SIG-M5 (cell line): ENCODE measurements around the gene HTATSF1.
A peak's percentile ranks its signal among the peaks of the same experiment; 100 is the strongest.

Source experiments
- DNase-seq: peaks from one replicate; lab custom pipeline; 2025; lab: John Stamatoyannopoulos, UW

The HTATSF1 gene, protein sequence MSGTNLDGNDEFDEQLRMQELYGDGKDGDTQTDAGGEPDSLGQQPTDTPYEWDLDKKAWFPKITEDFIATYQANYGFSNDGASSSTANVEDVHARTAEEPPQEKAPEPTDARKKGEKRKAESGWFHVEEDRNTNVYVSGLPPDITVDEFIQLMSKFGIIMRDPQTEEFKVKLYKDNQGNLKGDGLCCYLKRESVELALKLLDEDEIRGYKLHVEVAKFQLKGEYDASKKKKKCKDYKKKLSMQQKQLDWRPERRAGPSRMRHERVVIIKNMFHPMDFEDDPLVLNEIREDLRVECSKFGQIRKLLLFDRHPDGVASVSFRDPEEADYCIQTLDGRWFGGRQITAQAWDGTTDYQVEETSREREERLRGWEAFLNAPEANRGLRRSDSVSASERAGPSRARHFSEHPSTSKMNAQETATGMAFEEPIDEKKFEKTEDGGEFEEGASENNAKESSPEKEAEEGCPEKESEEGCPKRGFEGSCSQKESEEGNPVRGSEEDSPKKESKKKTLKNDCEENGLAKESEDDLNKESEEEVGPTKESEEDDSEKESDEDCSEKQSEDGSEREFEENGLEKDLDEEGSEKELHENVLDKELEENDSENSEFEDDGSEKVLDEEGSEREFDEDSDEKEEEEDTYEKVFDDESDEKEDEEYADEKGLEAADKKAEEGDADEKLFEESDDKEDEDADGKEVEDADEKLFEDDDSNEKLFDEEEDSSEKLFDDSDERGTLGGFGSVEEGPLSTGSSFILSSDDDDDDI

DNA sequence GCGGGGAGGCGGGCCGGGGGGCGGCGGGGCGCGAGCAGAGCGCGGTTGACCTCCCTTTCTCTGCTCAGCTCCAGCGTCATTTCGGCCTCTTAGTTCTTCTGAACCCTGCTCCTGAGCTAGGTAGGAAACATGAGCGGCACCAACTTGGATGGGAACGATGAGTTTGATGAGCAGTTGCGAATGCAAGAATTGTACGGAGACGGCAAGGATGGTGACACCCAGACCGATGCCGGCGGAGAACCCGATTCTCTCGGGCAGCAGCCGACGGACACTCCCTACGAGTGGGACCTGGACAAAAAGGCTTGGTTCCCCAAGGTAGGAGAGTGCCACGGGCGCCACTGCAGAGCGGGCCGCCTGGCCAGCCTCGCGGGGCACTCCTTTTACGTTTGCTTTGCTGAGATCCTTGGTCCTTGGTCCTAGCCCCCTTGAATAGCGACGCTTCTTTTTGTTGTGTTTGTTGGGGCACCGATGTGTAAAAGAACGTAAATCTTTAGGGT is at the start of gene HTATSF1:
Gene HTATSF1 (plus strand): TSS at position 37 of the 497 bp plus-strand sequence. CDS start 93 bp downstream, at position 130.
- no peak for DNase-seq

DNA sequence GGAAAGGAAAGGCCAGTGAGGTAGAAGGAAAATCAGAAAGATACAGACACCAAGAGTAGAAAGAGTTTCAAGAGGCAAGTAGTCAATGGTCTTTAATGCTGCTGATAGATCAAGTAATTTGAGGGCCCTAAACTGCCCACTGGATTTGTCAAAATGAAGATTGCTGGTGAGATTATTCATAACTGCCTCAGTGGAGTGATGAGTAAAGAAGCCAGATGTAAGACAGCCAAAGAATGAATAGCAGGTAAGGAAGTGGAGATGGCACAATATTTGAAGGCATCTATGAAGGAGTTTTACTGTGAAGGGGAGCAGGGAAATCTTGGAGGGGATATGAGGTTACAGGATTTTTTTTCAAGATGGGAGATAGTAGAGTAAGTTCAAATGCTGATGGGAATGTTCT is 49.4 kb upstream of the HTATSF1 start:
- DNase-seq, result no peak

DNA sequence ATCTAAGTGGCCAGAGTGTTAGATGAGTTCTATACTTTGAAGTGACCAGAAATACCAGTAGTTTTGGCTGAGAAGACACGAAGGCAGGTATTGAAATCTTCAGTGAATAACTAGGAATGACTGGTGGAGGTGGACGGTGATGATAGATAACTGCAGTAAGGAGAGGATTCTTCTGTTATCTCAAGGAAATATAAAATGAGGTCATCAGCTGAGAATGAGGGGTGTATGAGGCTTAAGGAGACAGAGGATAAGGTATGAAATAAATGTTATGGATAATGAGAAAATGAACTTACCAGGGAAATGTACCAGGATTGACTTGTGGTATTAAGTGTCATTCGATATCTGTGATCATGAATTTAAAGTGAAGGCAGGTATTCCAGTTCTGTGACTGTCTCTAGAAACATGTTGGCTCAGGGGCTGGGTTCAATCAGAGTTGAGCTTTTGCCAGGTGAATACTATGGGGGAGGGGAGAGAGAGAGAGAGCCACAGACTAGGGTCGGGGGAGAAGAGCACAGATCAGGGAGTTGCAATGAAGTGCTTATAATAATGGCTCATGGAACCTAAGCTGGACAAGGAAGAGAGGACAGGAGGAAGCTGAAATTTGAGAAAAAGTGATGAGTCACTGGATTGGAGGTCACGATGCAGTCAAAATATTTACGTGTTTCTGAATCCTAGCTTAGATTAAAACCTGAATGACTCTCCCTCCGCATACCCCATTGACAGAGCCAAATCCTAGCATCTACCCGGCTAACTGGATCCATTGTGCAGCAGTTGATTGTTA is 47.2 kb upstream of the HTATSF1 start:
- DNase-seq, result no peak

DNA sequence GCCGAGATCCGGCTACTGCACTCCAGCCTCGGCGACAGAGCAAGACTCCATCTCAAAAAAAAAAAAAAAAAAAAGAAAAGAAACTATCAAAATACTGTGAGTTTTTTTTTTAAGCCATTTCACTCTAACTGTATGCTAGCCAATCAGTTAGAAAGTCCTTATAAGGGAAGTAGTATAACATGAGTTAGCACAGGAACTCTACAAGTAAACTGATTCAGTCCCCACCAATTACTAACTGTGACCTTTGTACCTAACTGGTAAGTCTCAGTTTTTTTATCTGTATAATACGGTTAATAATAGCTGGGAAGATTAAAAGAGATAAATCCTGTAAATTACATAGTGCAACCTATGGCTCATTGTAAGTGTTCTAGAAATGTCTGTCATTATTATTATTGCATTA is 44.8 kb upstream of the HTATSF1 start:
- no peak for DNase-seq

DNA sequence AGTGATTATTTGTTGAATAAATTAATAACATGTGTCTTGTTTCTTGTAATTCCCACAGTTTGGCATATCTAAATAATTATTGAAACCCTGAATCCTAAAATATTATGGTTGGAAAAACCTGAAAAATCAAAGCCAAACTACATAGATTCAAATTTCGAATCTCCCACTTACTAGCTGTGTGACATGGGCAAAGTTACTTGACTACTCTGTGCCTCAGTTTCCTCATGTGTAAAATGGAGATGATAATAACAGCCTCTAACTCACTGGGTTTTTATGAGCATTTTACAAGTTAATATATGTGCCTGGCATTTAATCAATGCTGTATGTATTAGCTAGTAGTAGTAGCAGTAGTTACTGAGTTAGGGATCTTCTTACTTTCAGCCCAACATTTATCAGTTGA is 44.3 kb upstream of the HTATSF1 start:
- no peak for DNase-seq

DNA sequence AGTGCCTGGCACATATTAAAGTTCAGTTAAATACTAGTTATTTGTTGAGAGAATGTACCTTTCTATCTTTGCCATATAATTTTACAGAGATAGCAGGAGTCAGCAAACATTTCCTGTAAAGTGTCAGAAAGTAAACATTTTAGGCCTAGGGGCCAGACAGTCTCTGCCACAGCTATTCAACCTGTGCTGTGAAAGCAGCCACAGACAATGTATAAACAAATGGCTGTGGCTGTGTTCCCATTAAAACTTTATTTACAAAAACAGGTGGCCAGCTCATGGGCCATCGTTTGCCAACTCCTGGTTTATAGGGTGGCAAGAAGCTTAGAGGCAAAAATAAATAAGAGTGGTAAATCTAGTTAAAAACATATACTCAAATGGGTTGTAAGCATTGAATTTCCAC is 43.6 kb upstream of the HTATSF1 start:
- no peak for DNase-seq

DNA sequence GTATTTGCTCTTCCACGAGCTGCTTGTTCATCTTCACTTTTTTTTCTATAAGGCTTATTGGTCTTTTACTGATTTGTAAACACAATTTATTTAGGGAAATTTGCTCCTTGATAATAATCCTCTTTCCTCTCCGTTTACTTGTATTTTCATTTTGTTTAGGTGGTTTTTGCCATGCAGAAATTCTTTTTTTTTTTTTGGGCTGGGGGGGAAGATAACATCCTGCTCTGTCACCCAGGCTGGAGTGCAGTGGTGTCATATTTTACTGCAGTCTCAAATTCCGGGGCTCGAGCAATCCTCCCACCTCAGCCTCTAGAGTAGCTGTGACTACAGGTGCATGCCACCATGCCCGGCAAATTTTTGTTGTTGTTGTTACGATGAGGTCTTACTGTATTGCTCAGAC is 41.3 kb upstream of the HTATSF1 start:
- DNase-seq, result no peak

DNA sequence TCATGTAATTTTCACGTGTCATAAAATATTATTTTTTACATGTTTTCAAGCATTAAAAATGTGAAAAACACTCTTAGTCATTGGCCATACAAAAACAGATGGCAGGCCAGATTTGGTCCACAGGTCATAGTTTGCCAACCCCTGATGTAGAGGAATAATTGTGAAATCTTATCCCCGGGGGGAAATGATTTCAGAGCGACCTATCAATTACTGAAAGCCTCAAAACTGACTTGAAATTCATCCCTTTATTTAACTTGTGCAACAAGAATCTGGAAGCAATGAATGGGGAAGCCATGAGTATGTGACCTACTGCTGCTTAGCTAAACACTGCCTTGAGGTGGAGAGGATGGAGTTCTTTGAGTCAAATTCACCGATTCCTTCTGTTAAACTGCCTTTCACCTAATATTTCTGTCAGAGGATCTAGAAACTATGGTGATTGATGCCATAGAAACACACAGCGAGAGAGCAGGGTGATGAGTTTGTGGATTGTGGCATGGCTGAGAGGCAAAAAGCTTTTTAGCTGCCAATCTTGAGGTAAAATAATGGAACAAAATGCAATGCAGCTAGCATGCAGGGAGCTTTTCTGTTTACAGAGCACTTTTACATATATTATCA is 40.0 kb upstream of the HTATSF1 start:
- no peak for DNase-seq

DNA sequence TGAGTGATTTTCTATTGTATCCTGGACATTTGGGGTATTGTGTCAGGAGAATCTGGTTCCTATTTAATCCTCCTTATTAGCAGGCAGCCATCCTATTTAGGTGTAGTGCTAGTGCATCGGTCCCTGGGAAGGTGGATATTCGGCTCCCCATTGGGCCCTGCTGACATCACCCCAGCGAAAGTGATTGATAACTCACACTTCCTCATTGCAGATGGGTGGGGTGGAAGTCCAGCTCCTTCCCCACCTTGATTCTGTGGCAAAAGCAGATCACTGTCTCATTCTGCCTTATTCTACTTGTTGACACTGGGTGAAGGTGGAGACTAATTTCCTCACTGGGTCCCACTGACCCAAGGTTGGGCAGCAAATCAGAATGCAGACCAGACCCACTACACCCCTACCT is 32.8 kb upstream of the HTATSF1 start:
- no peak for DNase-seq

DNA sequence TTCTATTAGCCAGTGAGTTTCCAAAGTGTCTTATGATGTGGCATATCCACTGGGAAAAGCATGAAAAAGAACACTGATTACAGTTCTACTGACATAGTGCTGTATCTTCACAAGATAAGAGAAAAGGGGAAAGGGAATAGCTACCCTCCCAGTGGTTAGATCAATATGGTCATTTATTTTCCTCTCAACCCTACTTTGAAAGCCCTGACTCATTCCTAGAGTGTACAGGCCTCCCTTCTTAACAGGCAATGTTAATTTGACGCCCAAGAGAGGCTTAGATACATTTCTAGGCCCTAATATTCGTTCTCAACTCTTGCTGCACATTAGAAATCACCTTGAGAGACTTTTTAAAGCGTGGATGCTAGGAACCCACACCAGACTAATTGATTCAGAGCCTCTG is 30.1 kb upstream of the HTATSF1 start:
- DNase-seq, result no peak

DNA sequence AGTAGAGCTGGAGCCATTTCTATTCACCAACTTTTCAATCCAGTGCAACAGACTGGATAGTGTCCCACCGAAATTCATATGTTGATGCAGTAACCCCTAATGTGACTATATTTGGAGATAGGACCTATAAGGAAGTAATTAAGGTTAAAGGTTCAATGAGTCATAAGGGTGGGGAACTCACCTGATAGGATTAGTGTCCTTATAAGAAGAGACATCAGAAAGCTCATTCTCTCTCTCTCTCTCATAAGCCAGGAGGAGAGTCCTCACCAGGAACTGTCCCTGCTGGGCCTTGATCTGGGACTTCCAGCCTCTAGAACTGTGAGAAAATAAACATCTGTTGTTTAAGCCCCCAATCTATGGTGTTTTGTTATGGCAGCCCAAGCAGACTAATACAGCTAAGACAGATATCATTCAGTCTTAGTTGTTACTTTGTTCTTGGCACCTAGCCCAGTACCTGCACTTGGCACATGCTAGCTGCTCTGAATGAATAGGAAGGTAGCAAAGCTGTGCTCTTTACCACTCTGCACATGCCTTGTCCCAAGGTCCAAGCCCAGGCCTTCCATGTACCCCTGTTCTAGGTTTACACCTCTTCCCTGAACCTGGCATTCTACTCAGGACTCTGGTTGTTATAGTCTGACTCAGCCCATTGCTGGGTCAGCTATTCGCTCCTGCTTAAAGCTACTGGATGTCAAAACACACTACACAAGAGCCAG is 28.8 kb upstream of the HTATSF1 start:
- no peak for DNase-seq

DNA sequence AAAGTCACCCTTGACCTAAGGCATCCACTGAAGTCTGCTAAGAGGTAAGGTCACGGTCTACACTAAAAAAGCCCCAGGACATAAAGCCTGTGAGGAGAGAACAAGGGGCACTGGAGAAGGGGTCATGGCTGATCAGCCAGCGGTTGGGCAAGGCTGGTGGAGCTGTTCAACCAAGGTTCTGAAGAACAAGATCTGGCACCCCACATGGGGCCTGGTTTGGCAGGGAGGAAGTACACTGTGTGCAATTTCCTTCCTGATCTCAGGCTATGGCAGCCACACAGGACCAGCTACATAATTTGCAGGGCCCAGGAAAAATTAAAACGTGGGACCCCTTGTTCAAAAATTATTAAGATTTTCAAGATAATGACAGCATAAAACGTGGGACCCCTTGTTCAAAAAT is 23.7 kb upstream of the HTATSF1 start:
- DNase-seq, result no peak

DNA sequence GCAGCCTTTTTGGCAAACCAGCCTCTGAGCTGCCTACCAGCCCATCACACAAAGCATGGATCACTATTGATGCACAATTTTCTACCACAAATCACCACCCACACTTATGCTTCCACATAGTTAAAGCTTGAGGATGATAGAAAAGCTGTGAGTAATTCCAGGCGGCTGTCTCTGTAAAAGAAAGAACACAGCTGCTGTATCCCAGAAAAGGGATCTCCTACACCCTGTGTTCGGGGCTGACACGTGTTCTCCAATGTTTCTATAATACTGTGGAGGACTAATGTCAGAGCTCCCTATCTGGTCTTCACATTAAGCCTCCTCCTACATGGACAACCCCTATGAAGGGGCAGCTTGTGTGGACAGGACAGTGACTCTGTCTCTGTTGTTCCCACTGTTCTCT is 22.2 kb upstream of the HTATSF1 start:
- no peak for DNase-seq

DNA sequence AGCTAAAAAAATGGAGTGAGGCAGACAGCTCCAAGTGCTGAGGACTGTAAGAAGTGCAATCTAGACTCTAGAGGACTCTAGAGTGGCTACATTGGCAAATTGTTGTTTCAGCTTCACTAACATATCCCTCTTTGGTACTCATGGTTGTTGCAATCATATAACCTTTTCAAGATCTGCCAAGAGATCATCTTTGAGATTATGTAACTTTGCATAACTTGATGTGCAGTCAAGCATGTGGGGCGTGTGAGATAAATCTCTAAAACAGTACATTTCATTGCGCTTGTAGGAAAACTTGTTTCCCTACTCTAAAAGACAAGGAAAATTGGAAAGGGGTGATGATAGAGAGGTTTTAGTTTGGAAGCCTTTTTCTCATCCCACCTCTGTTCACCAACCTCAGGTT is 20.9 kb upstream of the HTATSF1 start:
- no peak for DNase-seq

DNA sequence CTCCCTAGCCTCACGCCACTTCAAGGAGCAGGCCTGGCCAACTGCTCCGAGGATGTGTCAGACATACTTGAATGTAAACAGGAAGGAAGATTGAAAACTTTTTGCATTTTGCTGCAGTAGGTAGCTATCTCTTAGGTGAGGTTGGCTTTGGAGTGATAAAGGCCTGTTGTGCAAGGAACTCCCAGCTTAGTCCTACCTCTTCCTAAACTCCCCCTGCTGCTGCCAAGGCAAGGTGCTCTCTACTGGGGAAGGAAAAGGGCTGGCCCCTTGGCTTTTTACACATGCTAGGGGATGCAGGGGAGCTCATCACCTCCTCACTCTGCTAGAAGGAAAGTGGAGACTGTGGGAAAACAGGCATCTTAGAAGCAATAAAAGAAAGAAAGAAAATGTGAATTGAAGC is 20.4 kb upstream of the HTATSF1 start:
- no peak for DNase-seq

DNA sequence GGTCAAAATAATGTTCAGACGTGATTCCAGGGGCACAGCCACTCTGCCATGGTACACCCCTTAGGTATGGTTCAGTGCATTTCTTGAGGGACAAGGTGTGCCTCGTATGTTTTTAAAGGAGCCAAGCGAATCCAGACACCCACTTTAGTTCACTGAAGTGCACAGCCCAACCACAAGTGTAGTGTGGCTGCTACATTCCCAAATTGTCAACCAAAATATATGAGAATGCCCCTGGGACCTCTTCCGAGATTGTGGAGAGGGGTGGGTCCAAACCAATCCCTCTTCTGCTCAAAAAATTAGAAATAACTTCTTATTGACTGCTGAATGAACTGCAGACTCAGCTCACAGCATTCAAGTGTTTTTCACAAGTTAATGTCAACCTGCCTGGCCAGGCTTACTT is 17.0 kb upstream of the HTATSF1 start:
- DNase-seq, result no peak

DNA sequence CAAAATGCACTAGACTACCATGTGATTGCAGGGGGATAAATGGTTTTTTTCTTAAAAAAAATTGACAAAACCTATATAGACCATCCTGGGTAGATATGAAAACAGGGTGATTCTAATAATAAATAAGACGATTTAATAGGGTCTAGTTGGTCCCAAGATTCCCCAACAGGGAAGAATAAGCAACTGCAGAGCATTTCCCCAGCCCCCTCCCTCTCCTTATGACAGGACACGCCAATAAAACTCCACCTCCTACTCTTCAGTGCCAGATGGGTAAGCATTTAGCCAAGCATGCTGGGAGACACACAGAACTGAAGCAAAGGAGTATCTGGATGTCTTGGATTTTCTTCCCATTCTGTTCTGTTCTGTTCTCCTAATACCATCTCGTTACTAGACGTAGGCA is 9.7 kb upstream of the HTATSF1 start, which contains the start of gene BRS3:
Gene BRS3 (plus strand): TSS at position 301 of the 400 bp plus-strand sequence. CDS start 168 bp downstream, outside the sequence.
- DNase-seq, result no peak

DNA sequence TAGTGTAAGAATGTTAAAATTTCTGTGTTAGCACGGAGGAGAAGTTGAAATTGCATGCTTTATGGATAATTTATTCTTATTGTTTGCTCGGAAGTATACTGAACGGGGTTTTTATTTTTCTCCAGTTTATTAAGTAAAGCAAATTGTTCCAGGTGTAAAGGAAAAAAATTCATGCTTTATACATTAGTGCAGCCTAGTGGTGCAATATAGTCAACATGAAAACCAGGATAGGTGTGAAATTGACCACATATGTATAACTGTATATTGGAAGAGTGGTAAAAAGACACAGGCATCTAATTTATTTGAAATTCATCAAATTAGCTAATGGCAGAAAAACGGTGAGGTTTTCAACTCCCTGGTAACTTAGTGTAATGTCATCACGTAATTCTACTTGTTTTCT is 8.7 kb upstream of the HTATSF1 start:
- DNase-seq, result no peak

DNA sequence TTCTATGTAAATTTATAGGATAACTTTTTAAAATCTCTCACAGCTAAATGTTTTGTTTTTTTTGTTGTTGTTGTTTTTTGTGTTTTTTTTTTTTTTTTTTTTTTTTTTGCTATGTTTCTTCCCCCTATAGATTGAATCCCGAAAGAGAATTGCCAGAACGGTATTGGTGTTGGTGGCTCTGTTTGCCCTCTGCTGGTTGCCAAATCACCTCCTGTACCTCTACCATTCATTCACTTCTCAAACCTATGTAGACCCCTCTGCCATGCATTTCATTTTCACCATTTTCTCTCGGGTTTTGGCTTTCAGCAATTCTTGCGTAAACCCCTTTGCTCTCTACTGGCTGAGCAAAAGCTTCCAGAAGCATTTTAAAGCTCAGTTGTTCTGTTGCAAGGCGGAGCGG is 5.6 kb upstream of the HTATSF1 start:
- no peak for DNase-seq

DNA sequence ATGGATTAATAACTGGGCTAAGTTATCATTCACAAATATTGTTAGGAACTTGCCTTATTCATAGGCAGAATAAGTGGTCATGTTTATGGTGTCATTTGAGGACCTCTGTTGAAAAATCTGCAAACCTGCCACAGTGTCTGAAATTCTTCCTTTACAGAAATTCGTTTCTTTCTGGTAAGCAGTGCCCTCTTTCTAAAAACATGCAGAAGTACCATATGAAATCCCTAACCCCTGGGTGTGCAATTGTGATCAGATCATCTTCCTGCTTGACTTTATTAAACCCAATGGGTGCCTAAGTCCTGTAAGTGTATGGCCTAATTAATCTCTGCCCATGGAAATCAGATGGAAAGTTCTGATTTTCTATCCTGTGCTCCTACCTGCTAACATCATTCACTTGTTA is 4.4 kb upstream of the HTATSF1 start:
- no peak for DNase-seq

DNA sequence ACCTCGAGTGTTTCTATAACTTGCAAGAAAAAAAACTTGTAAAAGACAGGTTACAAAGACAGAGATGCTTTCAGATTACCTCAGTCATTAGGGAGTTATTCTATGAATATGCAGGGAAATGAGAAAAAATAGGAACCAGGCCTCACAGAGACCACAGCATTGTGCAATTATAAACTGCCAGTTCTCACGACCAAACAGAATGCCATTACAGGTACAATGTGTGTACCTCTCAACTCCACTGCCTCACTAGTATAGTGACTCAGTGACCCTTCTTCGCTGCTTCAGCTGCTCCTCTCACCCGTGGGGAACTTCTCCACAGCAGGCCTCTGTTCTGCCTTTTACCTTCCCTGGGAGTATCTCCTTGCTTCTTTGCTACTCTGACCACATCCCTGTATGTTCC is 2.3 kb upstream of the HTATSF1 start:
- peak; percentile 40 for DNase-seq
